DND-41 (cell line): ENCODE results near the gene MEGF6.

ENCODE experiments used
- CTCF ChIP-seq: IDR thresholded peaks from 2 replicates; pipeline ENCODE4 v1.5.1; 2012; ENCODE audit warnings: borderline replicate concordance, low read length, moderate library complexity, mild to moderate bottlenecking; ENCODE audit not compliant: poor library complexity, severe bottlenecking; ENCODE audit errors: extremely low read depth
- EZH2 ChIP-seq: IDR thresholded peaks from 3 replicates; pipeline ENCODE4 v1.6.1; 2012; ENCODE audit warnings: borderline replicate concordance, low read depth, mild to moderate bottlenecking, moderate library complexity, low read length, inconsistent platforms; ENCODE audit not compliant: severe bottlenecking

- TF ChIP-seq CTCF (no peak), EZH2 (no peak)
These were observed 41.9 kb downstream of the MEGF6 start for GRCh38 chr1:3569436-3569835.
